NCI-H187 (cell line): ENCODE data around the gene EWSR1.
"Not testable (repeated sequence)": the region's sequence is repeated elsewhere in the genome, so short reads cannot be mapped to it uniquely, and the experiment has no call there.

ENCODE experiments used
- DNase-seq, 2 experiments: peaks; one replicate each; lab custom pipeline; 2025; lab: John Stamatoyannopoulos, UW

Gene EWSR1

GRCh38 chr22:29247891-29248290 lies 20.2 kb upstream of the EWSR1 start:
- DNase-seq = not testable (repeated sequence)

DNA sequence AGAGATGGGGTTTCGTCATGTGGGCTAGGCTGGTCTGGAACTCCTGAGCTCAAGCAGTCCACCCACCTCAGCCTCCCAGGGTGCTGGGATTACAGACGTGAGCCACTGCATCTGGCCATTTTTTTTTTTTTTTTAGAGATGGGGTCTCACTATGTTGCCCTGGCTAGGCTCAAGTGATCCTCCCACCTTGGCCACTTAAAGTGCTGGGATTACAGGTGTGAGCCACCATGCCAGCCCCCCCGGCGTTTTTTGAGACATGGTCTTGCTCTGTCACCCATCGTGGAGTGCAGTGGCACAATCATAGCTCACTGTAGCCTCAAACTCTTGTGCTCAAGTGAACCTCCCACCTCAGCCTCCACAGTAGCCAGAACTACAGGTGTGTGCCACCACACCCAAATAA lies 16.8 kb upstream of the EWSR1 start:
- DNase-seq = no peak

DNA sequence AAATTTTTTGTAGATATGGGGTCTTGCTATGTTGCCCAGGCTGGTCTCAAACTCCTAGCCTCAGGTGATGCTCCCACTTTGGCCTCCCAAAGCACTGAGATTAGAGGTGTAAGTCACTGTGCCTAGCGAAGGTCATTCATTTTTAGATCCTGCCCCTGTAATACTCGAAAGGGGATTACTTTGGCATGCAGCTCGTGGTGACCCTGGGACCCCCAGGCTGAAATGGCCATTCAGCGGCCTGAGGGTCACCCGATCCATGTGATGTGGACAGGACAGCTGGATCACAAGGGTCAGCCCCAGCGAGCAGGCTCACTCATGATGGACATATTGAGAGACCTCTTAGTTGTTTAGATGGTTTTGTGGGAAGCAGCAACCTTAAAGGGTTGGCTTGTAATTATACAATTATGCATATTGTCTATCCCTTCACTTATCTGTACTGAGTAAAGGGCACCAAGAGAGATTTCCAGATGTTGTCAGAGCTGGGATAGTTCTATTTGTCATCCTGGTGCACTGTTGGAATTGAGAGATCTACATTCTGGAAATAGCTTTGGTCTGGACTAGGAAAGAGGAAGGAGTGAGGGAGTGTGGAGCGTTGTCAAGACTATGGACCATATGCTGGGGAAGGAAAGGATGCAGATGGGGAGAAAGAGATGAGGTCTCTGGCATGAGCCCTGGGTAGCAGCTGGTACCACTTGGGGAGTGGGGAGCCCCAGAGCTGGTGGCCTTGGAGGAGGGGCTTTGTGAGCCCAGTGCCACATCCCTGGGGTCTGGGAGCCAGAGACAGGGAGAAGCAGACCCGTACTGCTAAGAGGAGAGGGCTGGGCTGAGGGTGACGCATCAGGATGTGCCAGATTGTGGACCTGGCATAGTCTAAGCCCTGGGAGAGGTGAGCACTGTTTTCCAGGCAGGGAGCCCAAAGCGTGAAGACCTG lies 15.8 kb upstream of the EWSR1 start:
- no peak for DNase-seq

DNA sequence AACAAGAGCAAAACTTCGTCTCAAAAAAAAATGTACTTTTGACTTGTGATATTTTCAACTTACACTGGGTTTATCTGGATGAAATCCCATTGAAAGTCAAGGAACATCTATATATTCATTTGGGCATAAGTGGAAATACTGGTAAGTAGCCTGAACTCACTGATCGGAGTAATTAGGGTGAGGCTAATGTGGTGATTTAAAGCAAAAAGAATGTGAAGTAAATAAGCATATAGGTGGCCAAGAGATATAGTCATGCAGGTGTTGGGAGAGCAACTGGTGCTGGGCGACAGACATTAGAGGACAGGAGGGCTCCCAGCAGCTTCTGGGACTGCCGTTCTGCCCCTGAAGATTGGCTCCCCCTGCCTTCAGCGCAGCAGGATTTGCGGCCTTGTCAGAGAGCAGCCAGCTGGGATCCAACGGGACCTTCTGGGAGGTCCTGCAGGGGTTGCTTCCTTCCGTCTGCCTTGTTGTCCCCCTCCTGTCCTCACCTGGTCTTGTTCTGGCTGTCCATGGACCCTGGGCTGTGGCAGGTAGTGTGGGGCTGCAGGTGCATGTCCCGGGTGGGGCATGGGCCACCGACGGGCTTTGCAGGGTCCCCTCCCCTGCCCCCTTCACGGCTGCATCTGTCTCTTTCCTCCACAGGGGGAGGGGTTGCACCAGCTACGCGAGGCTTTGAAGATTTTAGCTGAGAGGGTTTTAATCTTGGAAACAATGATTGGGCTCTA lies 14.3 kb upstream of the EWSR1 start:
- no peak for DNase-seq

- DNase-seq = no peak
These were observed 13.8 kb upstream of the EWSR1 start for GRCh38 chr22:29254286-29254660.

DNA sequence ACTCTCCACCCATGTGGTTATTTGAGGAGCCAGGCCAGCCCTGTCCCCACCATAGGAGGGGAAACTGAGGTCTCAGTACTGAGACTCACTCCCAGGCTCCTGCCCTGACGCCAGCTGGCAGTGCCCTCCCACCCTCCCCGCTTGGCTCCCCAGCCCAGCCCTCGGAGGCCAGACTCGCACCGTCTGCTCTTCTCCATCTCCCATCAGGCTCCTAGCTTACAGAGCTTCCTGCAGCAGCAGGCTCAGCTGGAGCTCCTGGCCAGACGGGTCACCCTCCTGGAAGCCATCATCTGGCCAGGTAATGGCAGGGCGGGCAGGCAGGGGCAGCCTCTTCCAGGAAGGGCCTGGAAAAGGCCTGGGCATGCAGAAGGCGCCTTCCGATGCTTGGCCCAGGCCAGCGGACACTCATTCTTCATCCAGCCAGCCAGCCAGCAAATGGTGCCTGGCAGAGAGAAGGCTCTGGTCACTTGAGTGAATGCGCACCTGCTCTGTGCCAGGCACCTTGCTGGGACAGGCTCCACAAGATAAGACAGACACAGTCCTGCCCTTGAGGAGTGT lies 12.9 kb upstream of the EWSR1 start:
- DNase-seq = no peak

DNA sequence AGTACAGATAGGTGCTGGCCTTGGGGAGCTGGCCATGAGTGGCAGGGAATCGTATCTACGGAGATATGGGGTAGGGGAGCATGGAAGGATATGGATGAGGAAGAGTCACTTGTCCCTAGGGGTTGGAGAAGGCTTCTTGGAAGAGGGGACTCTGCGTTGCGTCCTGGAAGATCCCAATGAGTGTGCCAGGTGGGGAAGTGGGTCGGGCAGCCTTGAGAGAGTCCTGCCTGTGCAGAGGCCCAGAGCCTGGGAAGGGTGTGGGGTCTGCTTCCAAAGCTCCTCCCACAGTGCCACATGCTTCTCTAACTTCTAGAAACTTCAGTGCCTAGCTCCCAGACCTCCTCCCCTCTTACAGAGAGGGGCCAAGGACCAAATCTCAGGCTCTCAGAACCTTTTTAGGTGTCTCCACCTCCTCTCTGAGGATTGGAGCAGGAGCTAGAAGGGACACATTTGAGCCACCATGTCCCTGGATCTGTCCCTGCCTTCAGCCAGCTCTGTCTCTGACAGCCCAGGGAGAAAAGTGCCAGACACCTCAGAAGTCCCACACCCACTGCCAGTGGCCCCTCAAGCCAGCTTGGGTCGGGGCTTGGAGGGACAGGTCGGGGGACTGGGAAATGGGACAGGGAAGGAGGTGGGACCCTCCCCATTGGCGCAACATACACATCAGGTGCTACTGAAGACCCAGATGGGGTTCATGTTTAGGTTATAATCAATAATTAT lies 11.3 kb upstream of the EWSR1 start:
- DNase-seq = no peak

GRCh38 chr22:29257751-29258181 lies 10.3 kb upstream of the EWSR1 start:
- no peak for DNase-seq

GRCh38 chr22:29258407-29259252 lies 9.4 kb upstream of the EWSR1 start:
- no peak for DNase-seq

- DNase-seq = no peak
These were observed 8.7 kb upstream of the EWSR1 start for GRCh38 chr22:29259253-29259899.

DNA sequence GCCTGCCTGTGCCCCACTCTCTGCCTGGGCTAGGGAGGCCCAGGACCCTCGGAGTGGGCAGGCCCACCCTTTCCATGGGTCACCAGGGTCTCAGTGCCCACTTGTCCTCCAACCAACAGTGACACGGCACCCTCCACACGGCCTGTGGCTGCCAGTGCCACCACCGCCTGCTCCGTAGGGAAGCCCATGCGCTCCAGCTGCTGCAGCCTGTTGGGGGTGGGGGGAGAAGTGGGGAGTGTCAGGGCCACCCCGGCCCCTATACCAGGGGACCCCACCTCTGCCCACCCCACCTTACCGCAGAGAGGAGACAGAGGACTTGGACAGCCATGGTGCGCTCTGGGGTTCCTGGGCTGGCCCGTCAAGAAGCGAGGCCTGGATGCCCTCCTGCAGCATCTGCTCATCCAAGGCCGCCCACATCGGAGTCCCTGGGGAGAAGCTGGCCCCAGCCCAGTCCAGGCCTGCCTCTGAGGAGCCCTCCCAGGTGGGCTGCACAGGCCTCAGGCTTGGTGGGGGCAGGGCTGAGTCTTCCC lies 8.0 kb upstream of the EWSR1 start:
- DNase-seq = no peak

- DNase-seq = no peak
These were observed 7.3 kb upstream of the EWSR1 start for GRCh38 chr22:29260601-29261315.

DNA sequence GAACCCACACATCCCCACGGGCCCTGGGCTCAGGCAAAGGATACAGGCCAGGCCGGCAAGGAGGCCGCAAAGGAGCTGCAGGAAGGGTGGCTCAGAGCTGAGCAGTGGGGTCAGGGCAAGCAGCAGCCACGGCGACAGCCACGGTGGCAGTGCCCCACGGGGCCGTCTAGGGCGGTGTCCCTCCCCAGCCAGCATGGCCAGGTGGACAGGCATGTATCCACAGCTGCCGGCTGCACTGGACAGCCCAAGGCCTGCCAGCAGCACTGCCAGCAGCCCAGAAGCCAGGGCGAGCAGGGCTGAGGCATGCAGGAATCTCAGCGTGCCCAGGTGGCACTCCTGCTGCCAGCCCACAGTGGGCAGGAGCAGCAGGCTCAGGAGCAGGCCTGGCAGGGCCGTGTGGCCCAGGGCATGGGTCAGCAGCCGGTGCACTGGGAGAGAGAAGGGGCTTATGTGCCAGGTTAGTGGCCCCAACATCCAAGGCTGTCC lies 4.2 kb upstream of the EWSR1 start:
- DNase-seq = no peak

DNA sequence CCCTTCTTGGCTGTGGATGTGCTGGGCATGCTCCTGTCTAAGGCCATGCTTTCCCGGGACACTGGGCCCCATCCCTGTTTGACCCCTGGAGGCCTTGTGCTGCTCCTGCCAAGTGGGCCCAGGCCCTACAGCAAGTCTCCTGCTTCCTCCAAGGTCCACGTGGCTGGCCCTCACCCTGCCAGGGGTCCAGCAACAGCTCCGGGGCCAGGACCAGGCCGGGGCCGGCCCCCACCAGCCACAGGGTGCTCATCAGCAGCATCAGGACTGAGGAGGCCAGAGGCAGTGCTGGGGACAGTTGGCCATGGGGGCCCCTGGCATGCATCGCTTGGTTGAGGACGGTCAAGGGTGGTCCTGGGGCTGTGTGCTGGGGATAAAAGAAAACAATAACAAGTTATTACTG lies 2.8 kb upstream of the EWSR1 start:
- DNase-seq = no peak

DNA sequence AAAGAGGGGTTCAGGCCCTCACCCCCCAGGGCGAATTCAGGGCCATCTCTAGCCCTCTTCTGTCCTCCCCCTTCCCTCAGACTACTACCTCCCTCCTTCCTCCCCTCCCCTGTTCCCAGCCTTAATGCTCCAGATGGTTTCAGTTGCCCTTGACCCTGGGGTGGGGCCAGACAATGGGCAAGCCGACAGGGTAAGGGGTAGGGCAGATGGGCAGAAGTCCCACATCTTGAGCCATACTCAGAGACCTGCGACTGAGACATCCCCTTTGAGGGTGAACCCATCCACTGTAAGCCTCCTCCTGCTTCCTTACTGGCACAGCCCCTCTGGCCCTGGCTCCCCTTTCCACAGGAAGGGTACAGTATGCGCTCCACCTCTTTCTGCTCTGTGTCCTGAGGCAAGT lies 2.1 kb upstream of the EWSR1 start:
- DNase-seq = no peak

GRCh38 chr22:29266564-29267461 lies 1.3 kb upstream of the EWSR1 start:
- DNase-seq = no peak

- DNase-seq = no peak
These were observed 608 bp upstream of the EWSR1 start for GRCh38 chr22:29267462-29267857.

GRCh38 chr22:29268511-29269229 lies 602 bp downstream of the EWSR1 start:
- DNase-seq = no peak
